GM12892 (cell line): ENCODE measurements around the gene TOP1.
"Not testable (repeated sequence)": the region's sequence is repeated elsewhere in the genome, so short reads cannot be mapped to it uniquely, and the experiment has no call there.

Experiments used
- POLR2A ChIP-seq: IDR thresholded peaks from 2 replicates; pipeline ENCODE4 v1.6.1; 2011; ENCODE audit warnings: low read depth, low read length, control low read depth
- TAF1 ChIP-seq: IDR thresholded peaks from 2 replicates; pipeline ENCODE4 v1.6.1; 2011; ENCODE audit warnings: low read depth, mild to moderate bottlenecking, control low read depth, low read length, borderline replicate concordance

DNA sequence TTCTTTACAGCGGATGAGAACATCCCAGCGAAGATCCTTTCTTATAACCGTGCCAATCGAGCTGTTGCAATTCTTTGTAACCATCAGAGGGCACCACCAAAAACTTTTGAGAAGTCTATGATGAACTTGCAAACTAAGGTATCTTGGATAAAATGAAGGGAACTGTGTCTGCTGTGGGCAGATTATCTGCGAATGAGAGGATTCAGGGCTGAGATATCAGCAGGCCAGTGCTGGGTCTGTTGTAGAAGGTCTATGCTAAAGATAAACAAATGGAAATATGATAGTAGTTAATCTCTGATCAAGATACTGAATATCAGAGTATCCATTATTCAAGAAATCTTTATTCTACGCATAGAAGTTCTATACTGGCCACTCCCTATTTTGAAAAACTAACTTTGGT, 89.5 kb downstream of the TOP1 start:
- TF ChIP-seq TAF1, POLR2A: not testable (repeated sequence)
